Neural progenitor cell (in vitro differentiated cells): ENCODE results near the gene TRIM66. TPM values are rescaled to one million over a fixed set of nuclear protein-coding genes. Genes with fewer than 3 reads are reported as not detected.

Source experiments
- DNase-seq: peaks from one replicate; pipeline ENCODE4 v3.0.0-alpha.2; 2016; ENCODE audit warnings: low spot score
- H2AFZ ChIP-seq: fragments of 200-600 bp; sonication (generic); replicated peaks from 2 replicates; pipeline ENCODE4 v1.6.1; 2016; ENCODE audit warnings: antibody characterized with exemption
- H3F3A ChIP-seq: fragments of 200-600 bp; sonication (generic); 2 replicates; pipeline ENCODE4 v1.6.1; 2016; ENCODE audit warnings: antibody characterized with exemption, low read depth
- H3K27ac ChIP-seq: fragments of 200-600 bp; sonication (generic); 2 replicates; pipeline ENCODE4 v1.5.1; 2016; ENCODE audit warnings: mild to moderate bottlenecking
- H3K27me3 ChIP-seq: fragments of 200-600 bp; sonication (generic); 2 replicates; pipeline ENCODE4 v1.6.1; 2016; ENCODE audit warnings: mild to moderate bottlenecking, moderate library complexity
- H3K36me3 ChIP-seq: fragments of 200-600 bp; sonication (generic); 2 replicates; pipeline ENCODE4 v1.5.1; 2016
- H3K4me1 ChIP-seq: fragments of 200-600 bp; sonication (generic); 2 replicates; pipeline ENCODE4 v1.6.1; 2016; ENCODE audit warnings: mixed run types
- H3K4me2 ChIP-seq: fragments of 200-600 bp; sonication (generic); 2 replicates; pipeline ENCODE4 v1.6.1; 2016
- H3K4me3 ChIP-seq: fragments of 200-600 bp; sonication (generic); 2 replicates; pipeline ENCODE4 v1.5.1; 2016
- H3K79me2 ChIP-seq: fragments of 200-600 bp; sonication (generic); 2 replicates; pipeline ENCODE4 v1.6.1; 2016; ENCODE audit warnings: low read depth
- H3K9ac ChIP-seq: fragments of 200-600 bp; sonication (generic); 2 replicates; pipeline ENCODE4 v1.6.1; 2016
- H3K9me3 ChIP-seq: fragments of 200-600 bp; sonication (generic); 2 replicates; pipeline ENCODE4 v1.5.1; 2016; ENCODE audit warnings: low read depth
- H4K20me1 ChIP-seq: fragments of 200-600 bp; sonication (generic); 2 replicates; pipeline ENCODE4 v1.6.1; 2016; ENCODE audit warnings: low read depth
- H3K27ac Mint-ChIP-seq: 3 replicates; pipeline ENCODE4 v1.8.0; 2021; ENCODE audit warnings: mixed read lengths
- H3K27me3 Mint-ChIP-seq: 2 replicates; pipeline ENCODE4 v1.8.0; 2022; ENCODE audit warnings: low read depth, mild to moderate bottlenecking, inconsistent platforms, moderate library complexity, mixed read lengths; ENCODE audit not compliant: insufficient read depth
- H3K36me3 Mint-ChIP-seq: 3 replicates; pipeline ENCODE4 v1.8.0; 2021; ENCODE audit warnings: mixed read lengths
- H3K4me1 Mint-ChIP-seq: 3 replicates; pipeline ENCODE4 v1.8.0; 2021; ENCODE audit warnings: mixed read lengths
- H3K4me3 Mint-ChIP-seq: 3 replicates; pipeline ENCODE4 v1.8.0; 2021; ENCODE audit warnings: mild to moderate bottlenecking, moderate library complexity, mixed read lengths
- H3K9me3 Mint-ChIP-seq: 3 replicates; pipeline ENCODE4 v1.8.0; 2020; ENCODE audit warnings: mixed read lengths
- EZH2 ChIP-seq: fragments of 200-600 bp; sonication (generic); IDR thresholded peaks from 2 replicates; pipeline ENCODE4 v1.6.1; 2017; ENCODE audit warnings: antibody characterized with exemption, mild to moderate bottlenecking, moderate library complexity
- EZH2phosphoT487 ChIP-seq: fragments of 200-600 bp; sonication (generic); IDR thresholded peaks from 2 replicates; pipeline ENCODE4 v1.6.1; 2017; ENCODE audit warnings: antibody characterized with exemption
- total RNA-seq: library from RNA; depleted of rRNA; stranded (reverse); fragments of >200 nt; gene quantifications from 2 replicates; pipeline ENCODE4 v1.2.3, GENCODE V29; 2015; ENCODE audit warnings: low replicate concordance
- TF ChIP-seq, protein P1 (sequence below): fragments of 200-600 bp; sonication (generic); IDR thresholded peaks from 2 replicates; pipeline ENCODE4 v1.5.1; 2017; ENCODE audit warnings: antibody characterized with exemption, mild to moderate bottlenecking

The TRIM66 gene
- total RNA-seq, 1 donor from 2014 or later = 0.95 TPM

DNA sequence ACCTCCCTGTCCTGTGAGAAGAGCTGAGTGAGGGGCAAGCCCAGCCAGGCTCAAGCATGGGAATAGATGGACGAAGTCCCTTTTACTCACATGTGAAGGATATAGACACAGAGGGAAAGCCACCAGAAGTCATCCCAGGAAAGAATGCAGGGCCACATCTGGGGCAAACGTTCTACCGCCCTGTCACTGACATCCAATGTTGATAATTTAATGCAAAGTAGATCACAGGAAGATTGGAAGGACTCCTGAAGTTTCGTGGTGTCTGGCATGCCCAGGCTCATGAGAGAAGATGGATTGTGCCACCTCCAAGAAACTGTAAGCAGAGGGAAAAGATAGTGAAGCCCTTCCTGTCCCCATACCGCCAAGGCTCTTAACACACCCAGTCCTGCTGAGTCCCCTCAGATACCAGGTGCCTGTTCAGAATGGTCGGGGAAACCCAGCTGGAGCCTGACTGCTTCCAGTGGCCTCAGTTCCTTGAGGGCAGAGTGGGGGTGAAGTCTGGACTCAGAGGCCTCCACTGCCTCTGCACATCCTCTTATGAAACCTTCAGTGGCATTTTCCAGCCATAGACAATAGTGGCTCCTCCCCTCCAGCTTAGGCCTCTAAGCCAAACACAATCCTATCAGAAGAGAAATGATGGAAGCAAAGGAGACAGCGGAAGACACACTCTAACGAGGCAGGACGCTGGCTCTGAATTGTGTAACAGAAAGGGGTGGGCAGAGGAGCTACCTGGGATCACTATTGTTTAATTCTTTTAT, 80.9 kb downstream of the TRIM66 start:
- Histone ChIP-seq H3K27ac (no peak overlapping the region), H3K9ac (no peak overlapping the region), H3K36me3 (no peaks in the 10 kb centered on the region), H3K4me1 (peaks cover 11% of the 10 kb centered on the region), H3K79me2 (no peaks in the 10 kb centered on the region), H3K4me2 (peak overlapping the region; percentile 46), H2AFZ (peak overlapping the region; percentile 70), H3K9me3 (no peaks in the 10 kb centered on the region), H3F3A (peaks cover 4% of the 10 kb centered on the region), H3K27me3 (no peaks in the 10 kb centered on the region), H3K4me3 (no peak overlapping the region), H4K20me1 (no peaks in the 10 kb centered on the region)
- Mint-ChIP-seq H3K9me3 (no peaks in the 10 kb centered on the region), H3K27ac (peak overlapping the region; percentile 57), H3K4me1 (peaks cover 9% of the 10 kb centered on the region), H3K4me3 (no peak overlapping the region), H3K36me3 (no peaks in the 10 kb centered on the region), H3K27me3 (peaks cover 2% of the 10 kb centered on the region)
- peak; percentile 41 for DNase-seq
- TF ChIP-seq EZH2 (no peak), EZH2phosphoT487 (no peak)
- TF ChIP-seq, protein P1, sequence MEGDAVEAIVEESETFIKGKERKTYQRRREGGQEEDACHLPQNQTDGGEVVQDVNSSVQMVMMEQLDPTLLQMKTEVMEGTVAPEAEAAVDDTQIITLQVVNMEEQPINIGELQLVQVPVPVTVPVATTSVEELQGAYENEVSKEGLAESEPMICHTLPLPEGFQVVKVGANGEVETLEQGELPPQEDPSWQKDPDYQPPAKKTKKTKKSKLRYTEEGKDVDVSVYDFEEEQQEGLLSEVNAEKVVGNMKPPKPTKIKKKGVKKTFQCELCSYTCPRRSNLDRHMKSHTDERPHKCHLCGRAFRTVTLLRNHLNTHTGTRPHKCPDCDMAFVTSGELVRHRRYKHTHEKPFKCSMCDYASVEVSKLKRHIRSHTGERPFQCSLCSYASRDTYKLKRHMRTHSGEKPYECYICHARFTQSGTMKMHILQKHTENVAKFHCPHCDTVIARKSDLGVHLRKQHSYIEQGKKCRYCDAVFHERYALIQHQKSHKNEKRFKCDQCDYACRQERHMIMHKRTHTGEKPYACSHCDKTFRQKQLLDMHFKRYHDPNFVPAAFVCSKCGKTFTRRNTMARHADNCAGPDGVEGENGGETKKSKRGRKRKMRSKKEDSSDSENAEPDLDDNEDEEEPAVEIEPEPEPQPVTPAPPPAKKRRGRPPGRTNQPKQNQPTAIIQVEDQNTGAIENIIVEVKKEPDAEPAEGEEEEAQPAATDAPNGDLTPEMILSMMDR = no peak

DNA sequence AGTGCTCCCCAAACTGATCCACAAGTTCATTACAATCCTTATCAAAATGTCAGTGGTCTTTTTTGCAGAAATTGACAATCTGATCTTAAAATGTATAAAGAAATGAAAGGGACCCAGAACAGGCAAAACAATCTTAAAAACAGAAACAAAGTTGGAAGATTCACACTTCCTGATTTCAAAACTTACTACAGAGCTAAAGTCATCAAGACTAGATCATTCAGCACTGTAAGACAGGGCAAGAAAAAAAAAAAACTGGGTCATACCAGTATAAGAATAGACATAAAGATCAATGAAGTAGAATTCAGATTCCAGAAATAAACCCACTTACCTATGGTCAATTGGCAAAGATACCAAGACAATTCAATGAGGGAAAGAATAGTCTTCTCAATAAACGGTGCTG, 84.0 kb downstream of the TRIM66 start:
- H3K4me2 ChIP-seq = no peak overlapping the region
- TF ChIP-seq EZH2phosphoT487 (no peak), EZH2 (no peak)
- TF ChIP-seq, protein P1 = no peak
- no peak overlapping the region for H3K27ac ChIP-seq
- Mint-ChIP-seq H3K27me3 (no peaks in the 10 kb centered on the region), H3K27ac (no peak overlapping the region), H3K4me1 (peaks cover 21% of the 10 kb centered on the region), H3K4me3 (no peak overlapping the region), H3K9me3 (no peaks in the 10 kb centered on the region), H3K36me3 (no peaks in the 10 kb centered on the region)
- no peaks in the 10 kb centered on the region for H3K27me3 ChIP-seq
- H4K20me1 ChIP-seq = no peaks in the 10 kb centered on the region
- H3K4me1 ChIP-seq = peaks cover 11% of the 10 kb centered on the region
- no peak overlapping the region for H3K9ac ChIP-seq
- H3K9me3 ChIP-seq = no peaks in the 10 kb centered on the region
- no peak for DNase-seq
- peaks cover 1% of the 10 kb centered on the region for H3F3A ChIP-seq
- H2AFZ ChIP-seq = no peak overlapping the region
- H3K79me2 ChIP-seq = peaks cover 3% of the 10 kb centered on the region
- no peak overlapping the region for H3K4me3 ChIP-seq
- H3K36me3 ChIP-seq = no peaks in the 10 kb centered on the region

DNA sequence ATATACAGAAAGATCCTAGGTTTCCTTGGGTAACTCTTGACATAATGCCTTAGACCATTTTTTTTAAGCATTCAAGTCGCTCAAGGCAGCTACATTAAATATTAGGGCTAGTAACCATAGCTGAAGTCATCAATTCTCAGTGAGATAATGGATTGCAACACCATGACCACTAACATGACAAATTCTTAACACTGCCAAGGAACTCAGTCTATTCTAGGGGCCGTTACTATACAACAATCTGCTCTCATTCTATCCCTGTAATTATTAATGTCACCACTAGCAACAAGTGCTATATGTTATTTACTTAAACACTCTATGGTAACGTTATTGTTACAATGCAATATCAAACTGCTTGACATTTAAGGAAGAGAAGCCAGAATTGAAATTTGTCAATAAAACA, 85.3 kb downstream of the TRIM66 start:
- Histone ChIP-seq H3K79me2 (peaks cover 16% of the 10 kb centered on the region), H3K4me3 (no peak overlapping the region), H3K27ac (no peak overlapping the region), H3K9ac (no peak overlapping the region), H2AFZ (no peak overlapping the region), H3F3A (no peaks in the 10 kb centered on the region), H3K9me3 (no peaks in the 10 kb centered on the region), H4K20me1 (no peaks in the 10 kb centered on the region), H3K4me2 (no peak overlapping the region), H3K27me3 (no peaks in the 10 kb centered on the region), H3K4me1 (peaks cover 11% of the 10 kb centered on the region), H3K36me3 (no peaks in the 10 kb centered on the region)
- TF ChIP-seq EZH2 = no peak
- TF ChIP-seq, protein P1 = no peak
- no peak for TF ChIP-seq EZH2phosphoT487
- H3K4me1 Mint-ChIP-seq = peaks cover 32% of the 10 kb centered on the region
- no peaks in the 10 kb centered on the region for H3K9me3 Mint-ChIP-seq
- H3K27me3 Mint-ChIP-seq = no peaks in the 10 kb centered on the region
- H3K4me3 Mint-ChIP-seq = no peak overlapping the region
- H3K36me3 Mint-ChIP-seq = no peaks in the 10 kb centered on the region
- no peak for DNase-seq
- no peak overlapping the region for H3K27ac Mint-ChIP-seq
